ENCODE measurements around the gene ANAPC15.

DNA sequence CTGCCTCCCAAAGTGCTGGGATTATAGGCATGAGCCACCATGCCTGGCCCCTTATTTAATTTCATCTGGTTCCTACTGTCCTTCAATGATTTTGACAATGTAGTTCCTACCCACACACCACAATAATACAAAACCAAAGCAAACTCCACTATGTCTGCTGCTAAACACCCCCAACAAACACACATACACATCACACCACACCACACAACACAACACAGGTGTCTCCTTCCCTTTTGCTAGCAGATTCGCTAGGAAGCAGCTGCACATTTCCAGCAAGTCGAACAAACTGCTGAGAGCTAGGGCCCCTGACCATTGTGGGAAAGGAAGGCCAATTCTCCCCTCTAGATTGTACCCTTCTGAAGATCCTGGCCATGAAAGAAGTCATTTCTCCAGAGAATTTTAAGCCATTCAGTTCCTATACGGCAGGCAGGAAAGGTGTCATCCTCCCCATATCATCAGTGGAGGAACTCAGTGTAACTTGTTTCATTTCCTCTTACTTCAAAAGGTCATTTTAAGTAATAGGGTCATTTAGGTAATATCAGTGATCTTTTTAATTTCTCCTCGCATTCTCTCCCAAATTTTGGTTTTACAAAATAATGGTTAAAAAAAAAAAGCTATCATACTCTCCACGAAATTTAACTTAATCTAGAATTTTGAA is 50.6 kb downstream of the ANAPC15 start:
- TF ChIP-seq POLR2A (IDR thresholded peaks at IDR 0.05), result no peak
- TF ChIP-seq, protein P1, sequence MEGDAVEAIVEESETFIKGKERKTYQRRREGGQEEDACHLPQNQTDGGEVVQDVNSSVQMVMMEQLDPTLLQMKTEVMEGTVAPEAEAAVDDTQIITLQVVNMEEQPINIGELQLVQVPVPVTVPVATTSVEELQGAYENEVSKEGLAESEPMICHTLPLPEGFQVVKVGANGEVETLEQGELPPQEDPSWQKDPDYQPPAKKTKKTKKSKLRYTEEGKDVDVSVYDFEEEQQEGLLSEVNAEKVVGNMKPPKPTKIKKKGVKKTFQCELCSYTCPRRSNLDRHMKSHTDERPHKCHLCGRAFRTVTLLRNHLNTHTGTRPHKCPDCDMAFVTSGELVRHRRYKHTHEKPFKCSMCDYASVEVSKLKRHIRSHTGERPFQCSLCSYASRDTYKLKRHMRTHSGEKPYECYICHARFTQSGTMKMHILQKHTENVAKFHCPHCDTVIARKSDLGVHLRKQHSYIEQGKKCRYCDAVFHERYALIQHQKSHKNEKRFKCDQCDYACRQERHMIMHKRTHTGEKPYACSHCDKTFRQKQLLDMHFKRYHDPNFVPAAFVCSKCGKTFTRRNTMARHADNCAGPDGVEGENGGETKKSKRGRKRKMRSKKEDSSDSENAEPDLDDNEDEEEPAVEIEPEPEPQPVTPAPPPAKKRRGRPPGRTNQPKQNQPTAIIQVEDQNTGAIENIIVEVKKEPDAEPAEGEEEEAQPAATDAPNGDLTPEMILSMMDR (IDR thresholded peaks at IDR 0.05), result no peak
- TF ChIP-seq POLR2AphosphoS5 (IDR thresholded peaks at IDR 0.05), result no peak
